GM10266 (cell line): Measurements from ENCODE around the gene MAPKAPK2.

Source experiments
- DNase-seq: peaks from one replicate; pipeline ENCODE4 v3.0.0; 2012; ENCODE audit errors: extremely low spot score
- CTCF ChIP-seq: IDR thresholded peaks from 2 replicates; pipeline ENCODE4 v1.5.1; 2012; ENCODE audit warnings: mild to moderate bottlenecking, low read depth; ENCODE audit not compliant: control insufficient read depth, insufficient read depth; ENCODE audit errors: missing control alignments

Gene MAPKAPK2

GRCh38 chr1:206646504-206646903 lies 38.2 kb upstream of the MAPKAPK2 start:
- DNase-seq: no peak
- TF ChIP-seq CTCF: no peak

- DNase-seq: no peak
- TF ChIP-seq CTCF: no peak
Observed at GRCh38 chr1:206647224-206647623, 37.5 kb upstream of the MAPKAPK2 start.

GRCh38 chr1:206649261-206649921 lies 35.3 kb upstream of the MAPKAPK2 start:
- no peak for DNase-seq
- no peak for TF ChIP-seq CTCF

- DNase-seq: no peak
- no peak for TF ChIP-seq CTCF
Observed at GRCh38 chr1:206651014-206651413, 33.7 kb upstream of the MAPKAPK2 start.

- TF ChIP-seq CTCF: no peak
- no peak for DNase-seq
Observed at GRCh38 chr1:206651958-206652890, 32.5 kb upstream of the MAPKAPK2 start.

GRCh38 chr1:206653715-206654459 lies 30.8 kb upstream of the MAPKAPK2 start:
- no peak for TF ChIP-seq CTCF
- no peak for DNase-seq
